ENCODE results near the gene POLR2J. TPM values are rescaled to one million over a fixed set of nuclear protein-coding genes. Genes with fewer than 3 reads are reported as not detected.
"Not testable (repeated sequence)": the region's sequence is repeated elsewhere in the genome, so short reads cannot be mapped to it uniquely, and the experiment has no call there.

Gene POLR2J
- total RNA-seq, 2 donors from 2014 or later: 23.2 to 46.4 TPM

DNA sequence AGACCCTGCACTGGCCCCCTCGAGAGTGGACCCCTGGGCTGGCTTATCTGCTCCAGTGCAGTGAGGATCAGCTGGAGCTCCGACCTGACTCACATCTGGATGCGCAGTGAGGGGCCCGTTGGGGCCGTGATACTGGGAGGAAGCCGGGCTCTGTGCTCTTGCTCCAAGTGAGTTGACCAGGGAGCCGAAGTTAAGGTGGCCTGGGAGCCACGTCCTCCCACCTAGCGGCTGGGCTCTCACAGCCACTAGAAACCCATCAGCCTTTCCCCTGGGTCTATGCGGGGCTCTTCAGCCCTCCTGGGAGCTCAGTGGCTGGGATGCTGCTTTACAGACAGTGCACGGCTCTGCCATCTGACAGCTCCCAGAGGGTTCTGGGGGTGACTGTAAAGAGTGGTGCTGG lies 23.1 kb downstream of the POLR2J start:
- H3K9me3 ChIP-seq: no peaks in the 10 kb centered on the region
- DNase-seq (ENCODE audit: low spot score): no peak
- TF ChIP-seq POLR2A (IDR thresholded peaks at IDR 0.05): no peak
- TF ChIP-seq, protein P1, sequence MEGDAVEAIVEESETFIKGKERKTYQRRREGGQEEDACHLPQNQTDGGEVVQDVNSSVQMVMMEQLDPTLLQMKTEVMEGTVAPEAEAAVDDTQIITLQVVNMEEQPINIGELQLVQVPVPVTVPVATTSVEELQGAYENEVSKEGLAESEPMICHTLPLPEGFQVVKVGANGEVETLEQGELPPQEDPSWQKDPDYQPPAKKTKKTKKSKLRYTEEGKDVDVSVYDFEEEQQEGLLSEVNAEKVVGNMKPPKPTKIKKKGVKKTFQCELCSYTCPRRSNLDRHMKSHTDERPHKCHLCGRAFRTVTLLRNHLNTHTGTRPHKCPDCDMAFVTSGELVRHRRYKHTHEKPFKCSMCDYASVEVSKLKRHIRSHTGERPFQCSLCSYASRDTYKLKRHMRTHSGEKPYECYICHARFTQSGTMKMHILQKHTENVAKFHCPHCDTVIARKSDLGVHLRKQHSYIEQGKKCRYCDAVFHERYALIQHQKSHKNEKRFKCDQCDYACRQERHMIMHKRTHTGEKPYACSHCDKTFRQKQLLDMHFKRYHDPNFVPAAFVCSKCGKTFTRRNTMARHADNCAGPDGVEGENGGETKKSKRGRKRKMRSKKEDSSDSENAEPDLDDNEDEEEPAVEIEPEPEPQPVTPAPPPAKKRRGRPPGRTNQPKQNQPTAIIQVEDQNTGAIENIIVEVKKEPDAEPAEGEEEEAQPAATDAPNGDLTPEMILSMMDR (IDR thresholded peaks at IDR 0.05): no peak
- TF ChIP-seq POLR2AphosphoS5 (IDR thresholded peaks at IDR 0.05): no peak
- intact Hi-C loops (cut with DNase I): no loop called here
- H3K27ac ChIP-seq: no peak overlapping the region
- WGBS: 87% methylated on average over 11 of the region's 11 CpGs
- H3K36me3 ChIP-seq: peaks cover 0 to 8% of the 10 kb centered on the region in 2 donors
- H3K27me3 ChIP-seq (replicated peaks; ENCODE audit: insufficient read depth): no peaks in the 10 kb centered on the region
- no peaks in the 10 kb centered on the region for H3K4me1 ChIP-seq (replicated peaks)
- no peak overlapping the region for H3K4me3 ChIP-seq

DNA sequence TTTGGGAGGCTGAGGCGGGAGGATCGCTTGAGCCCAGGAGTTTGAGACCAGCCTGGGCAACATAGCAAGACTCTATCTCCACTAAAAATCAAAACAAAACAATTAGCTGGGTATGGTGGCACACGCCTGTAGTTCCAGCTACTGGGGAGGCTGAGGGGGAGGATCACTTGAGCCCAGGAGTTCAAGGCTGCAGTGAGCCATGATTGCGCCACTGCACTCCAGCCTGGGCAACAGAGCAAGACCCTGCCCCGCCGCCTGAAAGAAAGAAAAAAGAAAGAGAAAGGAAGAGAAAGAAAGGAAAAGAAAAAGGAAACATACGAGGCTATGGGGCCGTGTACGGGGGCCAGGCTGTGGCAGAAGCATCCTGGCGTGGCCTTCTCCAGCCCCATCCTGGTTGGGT lies 23.8 kb downstream of the POLR2J start:
- H3K9me3 ChIP-seq; H3K4me1 ChIP-seq (replicated peaks); H3K27ac ChIP-seq; H3K27me3 ChIP-seq (replicated peaks; ENCODE audit: insufficient read depth); intact Hi-C loops (cut with DNase I); H3K36me3 ChIP-seq; DNase-seq (ENCODE audit: low spot score); H3K4me3 ChIP-seq: not testable (repeated sequence)
- WGBS: 94% methylated on average over 10 of the region's 10 CpGs

DNA sequence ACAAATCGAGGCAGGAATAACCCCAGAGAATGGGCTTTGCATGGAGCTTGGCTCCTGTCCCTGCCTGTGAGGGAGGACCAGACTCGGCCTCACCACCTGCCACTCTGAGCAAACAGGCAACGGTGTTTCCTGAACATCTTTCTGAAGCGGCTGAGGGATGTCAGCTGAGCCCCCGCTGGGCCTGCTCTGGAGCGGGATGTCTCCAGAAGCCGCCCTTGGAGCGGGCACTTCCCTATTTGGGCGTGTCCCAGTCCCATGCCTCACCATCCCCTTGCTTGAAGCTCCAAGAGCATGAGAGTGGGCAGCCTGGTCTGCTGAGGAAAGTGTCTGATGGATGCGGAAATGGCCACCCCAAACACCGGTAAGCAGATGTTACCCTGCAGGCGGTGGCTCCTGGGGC lies 24.3 kb downstream of the POLR2J start:
- Histone ChIP-seq H3K9me3 (no peaks in the 10 kb centered on the region), H3K27ac (no peak overlapping the region), H3K4me3 (no peak overlapping the region), H3K36me3 (peaks cover 0 to 8% of the 10 kb centered on the region in 2 donors), H3K27me3 (replicated peaks; ENCODE audit: insufficient read depth) (no peaks in the 10 kb centered on the region), H3K4me1 (replicated peaks) (no peaks in the 10 kb centered on the region)
- WGBS: 63% methylated on average over 11 of the region's 12 CpGs
- TF ChIP-seq POLR2A (IDR thresholded peaks at IDR 0.05) (no peak), POLR2AphosphoS5 (IDR thresholded peaks at IDR 0.05) (no peak)
- TF ChIP-seq, protein P1 (IDR thresholded peaks at IDR 0.05): no peak
- intact Hi-C loops (cut with DNase I): no loop called here
- DNase-seq (ENCODE audit: low spot score): no peak

DNA sequence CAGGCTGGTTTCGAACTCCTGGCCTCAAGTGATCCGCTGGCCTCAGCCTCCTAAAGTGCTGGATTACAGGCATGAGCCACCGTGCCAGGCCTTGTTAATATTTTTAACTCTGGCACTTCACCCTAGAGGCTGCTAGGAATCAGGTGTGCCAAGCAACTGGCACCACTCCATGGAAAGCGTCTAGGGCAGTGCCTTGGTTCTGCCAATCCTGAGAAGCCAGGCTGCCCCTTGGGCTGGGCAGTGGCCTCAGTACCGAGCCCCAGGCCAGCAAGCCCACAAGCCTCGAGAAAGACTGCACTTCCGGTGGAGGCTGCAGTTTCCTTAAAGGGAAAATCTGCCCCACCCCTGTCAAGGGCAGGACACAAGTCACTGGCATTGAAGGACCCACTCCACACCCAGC lies 25.4 kb downstream of the POLR2J start:
- Histone ChIP-seq H3K27ac (no peak overlapping the region), H3K27me3 (replicated peaks; ENCODE audit: insufficient read depth) (no peaks in the 10 kb centered on the region), H3K4me1 (replicated peaks) (no peaks in the 10 kb centered on the region), H3K36me3 (peaks cover 0 to 8% of the 10 kb centered on the region in 2 donors), H3K9me3 (no peaks in the 10 kb centered on the region), H3K4me3 (no peak overlapping the region)
- WGBS: 69% methylated on average over 7 of the region's 7 CpGs
- intact Hi-C loops (cut with DNase I): no loop called here
- no peak for TF ChIP-seq POLR2AphosphoS5 (IDR thresholded peaks at IDR 0.05)
- no peak for TF ChIP-seq POLR2A (IDR thresholded peaks at IDR 0.05)
- TF ChIP-seq, protein P1 (IDR thresholded peaks at IDR 0.05): no peak
- DNase-seq (ENCODE audit: low spot score): no peak

DNA sequence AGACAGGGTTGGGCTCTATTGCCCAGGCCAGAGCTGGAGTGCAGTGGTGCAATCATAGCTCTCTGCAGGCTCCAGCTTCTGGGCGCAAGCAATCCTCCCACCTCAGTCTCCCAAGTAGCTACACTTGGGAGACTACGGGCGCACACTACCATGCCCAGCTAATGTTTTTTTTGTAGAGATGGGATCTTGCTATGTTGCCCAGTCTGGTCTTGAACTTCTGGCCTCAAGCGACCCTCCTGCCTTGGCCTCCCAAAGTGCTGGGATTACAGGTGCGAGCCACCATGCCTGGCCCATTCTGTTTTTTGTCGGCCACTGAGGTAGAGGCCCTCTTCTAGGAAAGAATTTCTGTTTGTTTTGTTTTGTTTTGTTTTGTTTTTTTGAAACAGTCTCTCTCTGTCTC lies 26.3 kb downstream of the POLR2J start:
- DNase-seq (ENCODE audit: low spot score): no peak
- Histone ChIP-seq H3K4me3 (no peak overlapping the region), H3K27me3 (replicated peaks; ENCODE audit: insufficient read depth) (no peaks in the 10 kb centered on the region), H3K36me3 (peaks cover 0 to 4% of the 10 kb centered on the region in 2 donors), H3K9me3 (no peaks in the 10 kb centered on the region), H3K27ac (no peak overlapping the region), H3K4me1 (replicated peaks) (no peaks in the 10 kb centered on the region)
- TF ChIP-seq, protein P1 (IDR thresholded peaks at IDR 0.05): no peak
- TF ChIP-seq POLR2A (IDR thresholded peaks at IDR 0.05) (no peak), POLR2AphosphoS5 (IDR thresholded peaks at IDR 0.05) (no peak)
- WGBS: 97% methylated on average over 6 of the region's 6 CpGs
- intact Hi-C loops (cut with DNase I): no loop called here

All from prostate gland (tissue), 2 donors.